A673 (cell line): ENCODE data around the gene RNF208.

ENCODE experiments used
- EZH2 ChIP-seq: fragments of 200-600 bp; sonication (generic); IDR thresholded peaks from 2 replicates; pipeline ENCODE4 v1.6.1; 2017; ENCODE audit warnings: borderline replicate concordance, low read depth, mild to moderate bottlenecking, mixed read lengths, antibody characterized with exemption, low read length; ENCODE audit not compliant: poor library complexity, severe bottlenecking
- TF ChIP-seq, protein P1 (sequence below): fragments of 300-800, 200-600 bp; sonication (generic); conservative IDR thresholded peaks from 2 replicates; pipeline ENCODE4 v1.5.1; 2017; ENCODE audit warnings: low read depth, mild to moderate bottlenecking, antibody characterized with exemption, low read length, moderate library complexity, mixed read lengths

DNA sequence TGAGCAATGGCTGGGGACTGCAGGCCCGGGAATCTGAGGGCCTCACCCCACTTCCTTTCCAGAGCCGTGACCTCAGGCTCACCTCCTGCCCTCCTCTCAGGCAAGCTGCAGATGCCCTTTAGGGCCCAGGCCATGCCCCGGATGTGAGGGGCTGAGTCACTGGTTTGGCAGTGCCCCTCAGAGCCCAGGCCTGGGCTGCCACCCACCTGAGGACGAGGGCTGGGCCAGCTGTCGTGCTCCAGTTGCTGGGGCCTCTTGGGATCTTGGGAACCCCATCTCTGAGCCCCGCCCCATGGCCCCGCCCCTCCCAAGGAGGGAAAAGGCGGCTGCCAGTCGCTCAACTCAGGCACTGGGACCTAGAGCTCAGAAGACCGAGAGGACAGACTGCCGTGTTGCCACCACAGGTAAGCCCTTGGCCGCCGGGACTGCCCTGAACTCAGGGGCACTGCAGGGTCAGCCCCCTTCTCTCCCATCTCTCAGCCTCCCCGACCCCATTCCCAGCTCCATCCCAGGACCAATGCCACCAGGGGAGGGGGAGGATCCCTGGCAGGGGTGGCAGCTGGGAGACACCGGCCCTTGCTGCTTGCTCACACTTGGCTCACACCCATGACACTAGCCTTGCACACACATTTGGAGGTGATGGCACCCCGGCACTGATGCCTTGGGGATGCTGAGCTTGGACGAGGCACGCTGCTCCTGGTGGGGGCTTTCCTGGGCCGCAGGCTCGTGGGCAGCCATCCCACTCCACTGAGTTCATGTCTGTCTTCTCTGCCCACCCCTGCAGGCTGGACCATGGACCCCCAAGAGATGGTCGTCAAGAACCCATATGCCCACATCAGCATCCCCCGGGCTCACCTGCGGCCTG is 3.0 kb upstream of the RNF208 start, which contains the start of gene CYSRT1:
- TF ChIP-seq, protein P1, sequence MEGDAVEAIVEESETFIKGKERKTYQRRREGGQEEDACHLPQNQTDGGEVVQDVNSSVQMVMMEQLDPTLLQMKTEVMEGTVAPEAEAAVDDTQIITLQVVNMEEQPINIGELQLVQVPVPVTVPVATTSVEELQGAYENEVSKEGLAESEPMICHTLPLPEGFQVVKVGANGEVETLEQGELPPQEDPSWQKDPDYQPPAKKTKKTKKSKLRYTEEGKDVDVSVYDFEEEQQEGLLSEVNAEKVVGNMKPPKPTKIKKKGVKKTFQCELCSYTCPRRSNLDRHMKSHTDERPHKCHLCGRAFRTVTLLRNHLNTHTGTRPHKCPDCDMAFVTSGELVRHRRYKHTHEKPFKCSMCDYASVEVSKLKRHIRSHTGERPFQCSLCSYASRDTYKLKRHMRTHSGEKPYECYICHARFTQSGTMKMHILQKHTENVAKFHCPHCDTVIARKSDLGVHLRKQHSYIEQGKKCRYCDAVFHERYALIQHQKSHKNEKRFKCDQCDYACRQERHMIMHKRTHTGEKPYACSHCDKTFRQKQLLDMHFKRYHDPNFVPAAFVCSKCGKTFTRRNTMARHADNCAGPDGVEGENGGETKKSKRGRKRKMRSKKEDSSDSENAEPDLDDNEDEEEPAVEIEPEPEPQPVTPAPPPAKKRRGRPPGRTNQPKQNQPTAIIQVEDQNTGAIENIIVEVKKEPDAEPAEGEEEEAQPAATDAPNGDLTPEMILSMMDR = no peak
- TF ChIP-seq EZH2 = no peak
